Astrocyte (in vitro differentiated cells and primary cell): ENCODE measurements around the gene DGKB.

Experiments
- EZH2 ChIP-seq: IDR thresholded peaks from 2 replicates; pipeline ENCODE4 v1.6.1; 2012; ENCODE audit warnings: mild to moderate bottlenecking, low read length, inconsistent platforms; ENCODE audit not compliant: insufficient read depth
- TF ChIP-seq, protein P1 (sequence below): IDR thresholded peaks from 2 replicates; pipeline ENCODE4 v1.5.1; 2011; ENCODE audit warnings: low read depth, mild to moderate bottlenecking, inconsistent platforms, low read length, moderate library complexity; ENCODE audit not compliant: insufficient read depth

DNA sequence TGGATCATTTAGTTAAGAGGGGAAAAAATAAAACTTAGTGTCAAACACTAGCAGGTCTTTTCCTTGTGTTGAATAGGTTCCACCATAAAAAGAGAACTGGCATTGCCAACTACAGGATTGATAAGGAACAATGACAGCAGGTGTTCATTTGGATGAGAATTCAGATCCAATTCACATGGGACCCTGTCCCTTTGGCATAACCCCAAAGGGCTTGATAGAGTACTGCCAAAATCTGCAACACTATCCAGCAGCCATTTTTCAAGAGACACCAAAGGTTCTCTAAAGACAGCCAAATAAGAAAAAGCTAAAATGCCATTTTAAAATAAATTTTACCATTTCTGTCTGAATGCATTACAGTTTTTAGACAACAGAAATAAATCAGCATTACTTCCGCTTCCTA lies 422.3 kb downstream of the DGKB start:
- no peak for TF ChIP-seq EZH2
- TF ChIP-seq, protein P1, sequence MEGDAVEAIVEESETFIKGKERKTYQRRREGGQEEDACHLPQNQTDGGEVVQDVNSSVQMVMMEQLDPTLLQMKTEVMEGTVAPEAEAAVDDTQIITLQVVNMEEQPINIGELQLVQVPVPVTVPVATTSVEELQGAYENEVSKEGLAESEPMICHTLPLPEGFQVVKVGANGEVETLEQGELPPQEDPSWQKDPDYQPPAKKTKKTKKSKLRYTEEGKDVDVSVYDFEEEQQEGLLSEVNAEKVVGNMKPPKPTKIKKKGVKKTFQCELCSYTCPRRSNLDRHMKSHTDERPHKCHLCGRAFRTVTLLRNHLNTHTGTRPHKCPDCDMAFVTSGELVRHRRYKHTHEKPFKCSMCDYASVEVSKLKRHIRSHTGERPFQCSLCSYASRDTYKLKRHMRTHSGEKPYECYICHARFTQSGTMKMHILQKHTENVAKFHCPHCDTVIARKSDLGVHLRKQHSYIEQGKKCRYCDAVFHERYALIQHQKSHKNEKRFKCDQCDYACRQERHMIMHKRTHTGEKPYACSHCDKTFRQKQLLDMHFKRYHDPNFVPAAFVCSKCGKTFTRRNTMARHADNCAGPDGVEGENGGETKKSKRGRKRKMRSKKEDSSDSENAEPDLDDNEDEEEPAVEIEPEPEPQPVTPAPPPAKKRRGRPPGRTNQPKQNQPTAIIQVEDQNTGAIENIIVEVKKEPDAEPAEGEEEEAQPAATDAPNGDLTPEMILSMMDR = no peak
